ENCODE results near the gene CD101.
"Not testable (repeated sequence)": the region's sequence is repeated elsewhere in the genome, so short reads cannot be mapped to it uniquely, and the experiment has no call there.

The CD101 gene

GRCh38 chr1:116968724-116969123, 32.8 kb upstream of the CD101 start:
- Histone ChIP-seq H3K36me3 (ENCODE audit: control insufficient read depth, insufficient read depth, low read length) (peaks cover 41% of the 10 kb centered on the region), H3K27me3 (ENCODE audit: control insufficient read depth, insufficient read depth, low read length) (no peaks in the 10 kb centered on the region), H3K4me3 (ENCODE audit: low read depth, low read length) (no peak overlapping the region), H3K4me1 (ENCODE audit: control insufficient read depth, insufficient read depth, low read length) (no peaks in the 10 kb centered on the region), H3K9ac (ENCODE audit: low read length) (no peak overlapping the region), H3K9me3 (ENCODE audit: control insufficient read depth, insufficient read depth, low read depth, low read length) (peaks cover 4% of the 10 kb centered on the region), H3K27ac (ENCODE audit: low read depth, low read length) (no peak overlapping the region)

DNA sequence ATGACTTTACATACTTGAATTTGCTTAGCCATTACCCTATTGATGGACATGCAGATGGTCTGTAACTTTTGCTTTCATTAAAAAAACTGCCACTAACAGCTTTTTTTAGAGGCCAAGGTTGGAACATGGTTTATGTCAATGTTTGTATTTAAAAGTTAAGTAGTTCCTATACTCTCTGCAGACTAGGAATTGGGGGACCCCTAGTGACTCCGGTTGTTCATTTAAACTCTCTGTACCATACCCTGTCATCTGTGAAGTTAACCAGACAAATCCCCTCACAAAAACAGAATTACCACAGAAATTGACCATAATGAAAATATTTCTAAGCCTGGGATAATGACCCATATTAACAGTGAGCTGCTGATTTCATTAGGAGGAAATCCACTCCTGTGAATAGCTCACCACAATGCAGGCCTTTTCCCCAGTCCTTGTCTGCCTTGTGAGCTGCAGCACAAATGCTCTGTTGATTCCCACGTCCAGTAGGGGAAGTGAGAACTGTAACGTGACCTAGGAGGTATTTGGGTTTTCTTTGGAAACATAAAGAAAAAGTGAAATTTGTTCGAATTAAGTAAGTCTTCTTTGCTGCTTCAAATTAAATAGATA, 30.2 kb upstream of the CD101 start:
- no peak overlapping the region for H3K9ac ChIP-seq (ENCODE audit: low read length)
- H3K9me3 ChIP-seq (ENCODE audit: control insufficient read depth, insufficient read depth, low read depth, low read length) = peaks cover 25% of the 10 kb centered on the region
- H3K36me3 ChIP-seq (ENCODE audit: control insufficient read depth, insufficient read depth, low read length) = peaks cover 47% of the 10 kb centered on the region
- no peak overlapping the region for H3K27ac ChIP-seq (ENCODE audit: low read depth, low read length)
- no peak overlapping the region for H3K4me3 ChIP-seq (ENCODE audit: low read depth, low read length)
- no peaks in the 10 kb centered on the region for H3K27me3 ChIP-seq (ENCODE audit: control insufficient read depth, insufficient read depth, low read length)
- no peaks in the 10 kb centered on the region for H3K4me1 ChIP-seq (ENCODE audit: control insufficient read depth, insufficient read depth, low read length)

GRCh38 chr1:116971965-116972673, 29.4 kb upstream of the CD101 start:
- no peaks in the 10 kb centered on the region for H3K4me1 ChIP-seq (ENCODE audit: control insufficient read depth, insufficient read depth, low read length)
- H3K9me3 ChIP-seq (ENCODE audit: control insufficient read depth, insufficient read depth, low read depth, low read length) = peaks cover 25% of the 10 kb centered on the region
- H3K4me3 ChIP-seq (ENCODE audit: low read depth, low read length) = no peak overlapping the region
- no peak overlapping the region for H3K9ac ChIP-seq (ENCODE audit: low read length)
- no peak overlapping the region for H3K27ac ChIP-seq (ENCODE audit: low read depth, low read length)
- H3K36me3 ChIP-seq (ENCODE audit: control insufficient read depth, insufficient read depth, low read length) = peaks cover 44% of the 10 kb centered on the region
- no peaks in the 10 kb centered on the region for H3K27me3 ChIP-seq (ENCODE audit: control insufficient read depth, insufficient read depth, low read length)

GRCh38 chr1:116972674-116973030, 28.9 kb upstream of the CD101 start:
- Histone ChIP-seq H3K9me3 (ENCODE audit: control insufficient read depth, insufficient read depth, low read depth, low read length) (peaks cover 25% of the 10 kb centered on the region), H3K4me3 (ENCODE audit: low read depth, low read length) (no peak overlapping the region), H3K36me3 (ENCODE audit: control insufficient read depth, insufficient read depth, low read length) (peaks cover 39% of the 10 kb centered on the region), H3K4me1 (ENCODE audit: control insufficient read depth, insufficient read depth, low read length) (no peaks in the 10 kb centered on the region), H3K27ac (ENCODE audit: low read depth, low read length) (no peak overlapping the region), H3K9ac (ENCODE audit: low read length) (no peak overlapping the region), H3K27me3 (ENCODE audit: control insufficient read depth, insufficient read depth, low read length) (no peaks in the 10 kb centered on the region)

DNA sequence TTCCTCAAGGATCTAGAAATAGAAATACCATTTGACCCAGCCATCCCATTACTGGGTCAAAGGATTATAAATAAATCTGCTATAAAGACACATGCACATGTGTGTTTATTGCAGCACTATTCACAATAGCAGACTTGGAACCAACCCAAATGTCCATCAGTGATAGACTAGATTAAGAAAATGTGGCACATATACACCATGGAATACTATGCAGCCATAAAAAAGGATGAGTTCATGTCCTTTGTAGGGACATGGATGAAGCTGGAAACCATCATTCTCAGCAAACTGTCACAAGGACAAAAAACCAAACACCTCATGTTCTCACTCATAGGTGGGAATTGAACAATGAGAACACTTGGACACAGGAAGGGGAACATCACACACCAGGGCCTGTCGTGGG, 21.3 kb upstream of the CD101 start:
- peaks cover 19% of the 10 kb centered on the region for H3K36me3 ChIP-seq (ENCODE audit: control insufficient read depth, insufficient read depth, low read length)
- not testable (repeated sequence) for H3K9me3 ChIP-seq (ENCODE audit: control insufficient read depth, insufficient read depth, low read depth, low read length); H3K27ac ChIP-seq (ENCODE audit: low read depth, low read length); H3K27me3 ChIP-seq (ENCODE audit: control insufficient read depth, insufficient read depth, low read length); H3K4me3 ChIP-seq (ENCODE audit: low read depth, low read length); H3K9ac ChIP-seq (ENCODE audit: low read length); H3K4me1 ChIP-seq (ENCODE audit: control insufficient read depth, insufficient read depth, low read length)

DNA sequence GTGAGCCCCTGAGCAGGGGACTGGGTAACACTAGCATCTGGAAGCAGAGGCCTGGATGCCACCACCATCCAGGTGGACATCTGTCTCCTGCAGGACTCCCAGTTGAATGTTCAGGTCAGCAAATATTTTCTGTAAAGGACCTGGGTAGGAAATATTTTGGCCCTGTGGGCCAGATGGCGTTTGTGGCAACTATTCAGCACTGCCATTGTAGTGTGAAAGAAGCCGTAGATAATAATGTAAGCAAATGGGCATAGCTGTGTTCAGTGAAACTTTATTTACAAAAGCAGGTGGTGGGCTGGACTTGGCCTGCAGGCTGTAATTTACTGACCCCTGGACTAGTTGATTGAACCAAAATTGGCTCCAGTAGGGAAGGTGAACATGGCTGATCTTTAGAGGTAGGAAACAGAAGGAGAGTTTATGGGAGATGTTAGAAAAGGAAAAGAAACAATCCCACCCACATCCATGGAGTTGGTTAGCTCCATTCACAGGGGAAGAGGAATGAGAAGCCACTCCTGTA, 20.0 kb upstream of the CD101 start:
- no peaks in the 10 kb centered on the region for H3K27me3 ChIP-seq (ENCODE audit: control insufficient read depth, insufficient read depth, low read length)
- no peaks in the 10 kb centered on the region for H3K9me3 ChIP-seq (ENCODE audit: control insufficient read depth, insufficient read depth, low read depth, low read length)
- H3K36me3 ChIP-seq (ENCODE audit: control insufficient read depth, insufficient read depth, low read length) = peaks cover 15% of the 10 kb centered on the region
- no peak overlapping the region for H3K9ac ChIP-seq (ENCODE audit: low read length)
- H3K27ac ChIP-seq (ENCODE audit: low read depth, low read length) = no peak overlapping the region
- H3K4me3 ChIP-seq (ENCODE audit: low read depth, low read length) = no peak overlapping the region
- 0 out of 2 replicates have a peak, but pooled peaks cover 4% of the 10 kb centered on the region for H3K4me1 ChIP-seq (ENCODE audit: control insufficient read depth, insufficient read depth, low read length)

DNA sequence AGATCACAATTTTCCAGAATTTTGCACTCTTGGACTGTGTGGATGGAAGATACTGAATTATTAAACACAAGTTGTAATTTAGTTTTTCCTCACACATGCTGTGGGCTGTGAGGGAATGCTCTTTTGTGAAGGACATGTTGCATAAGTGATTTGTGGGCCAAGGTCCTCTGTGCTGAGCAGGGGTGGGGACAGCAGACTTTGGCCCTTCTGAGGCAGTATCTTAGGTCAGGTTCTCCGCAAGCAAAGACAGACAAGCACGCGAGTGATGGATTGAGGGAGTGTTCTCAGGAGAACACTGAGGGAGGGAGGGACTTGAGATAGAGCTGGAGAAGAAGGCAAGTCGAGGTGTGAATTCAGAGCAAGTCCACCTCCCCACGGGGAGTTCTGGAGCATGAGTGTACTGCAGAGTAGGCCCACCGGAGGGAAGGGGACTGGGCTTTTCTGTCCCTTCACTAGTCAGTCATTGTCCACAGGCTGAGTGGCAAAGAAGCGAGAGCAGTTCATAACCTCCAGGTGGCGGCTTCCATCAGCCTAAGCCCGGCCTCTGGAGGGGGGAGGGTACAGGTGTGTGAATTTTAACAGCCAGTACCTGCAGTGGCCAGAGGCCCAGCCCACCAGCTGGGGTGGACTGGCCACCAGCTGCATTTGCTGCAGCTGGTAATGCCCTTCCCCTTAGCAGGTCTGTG, 19.1 kb upstream of the CD101 start:
- H3K36me3 ChIP-seq (ENCODE audit: control insufficient read depth, insufficient read depth, low read length) = peaks cover 22% of the 10 kb centered on the region
- H3K4me3 ChIP-seq (ENCODE audit: low read depth, low read length) = no peak overlapping the region
- H3K4me1 ChIP-seq (ENCODE audit: control insufficient read depth, insufficient read depth, low read length) = 0 out of 2 replicates have a peak, but pooled peaks cover 4% of the 10 kb centered on the region
- no peaks in the 10 kb centered on the region for H3K9me3 ChIP-seq (ENCODE audit: control insufficient read depth, insufficient read depth, low read depth, low read length)
- H3K27me3 ChIP-seq (ENCODE audit: control insufficient read depth, insufficient read depth, low read length) = no peaks in the 10 kb centered on the region
- H3K27ac ChIP-seq (ENCODE audit: low read depth, low read length) = no peak overlapping the region
- H3K9ac ChIP-seq (ENCODE audit: low read length) = no peak overlapping the region

- H3K27ac ChIP-seq (ENCODE audit: low read depth, low read length) = no peak overlapping the region
- no peaks in the 10 kb centered on the region for H3K9me3 ChIP-seq (ENCODE audit: control insufficient read depth, insufficient read depth, low read depth, low read length)
- peaks cover 22% of the 10 kb centered on the region for H3K36me3 ChIP-seq (ENCODE audit: control insufficient read depth, insufficient read depth, low read length)
Observed at GRCh38 chr1:116983112-116983511, 18.4 kb upstream of the CD101 start.

GRCh38 chr1:116983678-116984077, 17.9 kb upstream of the CD101 start:
- peaks cover 28% of the 10 kb centered on the region for H3K36me3 ChIP-seq (ENCODE audit: control insufficient read depth, insufficient read depth, low read length)
- H3K4me1 ChIP-seq (ENCODE audit: control insufficient read depth, insufficient read depth, low read length) = peaks cover 9% of the 10 kb centered on the region; the same call in 1 of the 2 replicates
- no peaks in the 10 kb centered on the region for H3K27me3 ChIP-seq (ENCODE audit: control insufficient read depth, insufficient read depth, low read length)
- no peak overlapping the region for H3K9ac ChIP-seq (ENCODE audit: low read length)
- no peak overlapping the region for H3K27ac ChIP-seq (ENCODE audit: low read depth, low read length)
- no peak overlapping the region for H3K4me3 ChIP-seq (ENCODE audit: low read depth, low read length)
- H3K9me3 ChIP-seq (ENCODE audit: control insufficient read depth, insufficient read depth, low read depth, low read length) = no peaks in the 10 kb centered on the region

More at GRCh38 chr1:116983112-116983511, 18.4 kb upstream of the CD101 start:
- H3K4me1 ChIP-seq (ENCODE audit: control insufficient read depth, insufficient read depth, low read length) = peaks cover 8% of the 10 kb centered on the region; the same call in 1 of the 2 replicates
- no peaks in the 10 kb centered on the region for H3K27me3 ChIP-seq (ENCODE audit: control insufficient read depth, insufficient read depth, low read length)
- no peak overlapping the region for H3K4me3 ChIP-seq (ENCODE audit: low read depth, low read length)
- no peak overlapping the region for H3K9ac ChIP-seq (ENCODE audit: low read length)

DNA sequence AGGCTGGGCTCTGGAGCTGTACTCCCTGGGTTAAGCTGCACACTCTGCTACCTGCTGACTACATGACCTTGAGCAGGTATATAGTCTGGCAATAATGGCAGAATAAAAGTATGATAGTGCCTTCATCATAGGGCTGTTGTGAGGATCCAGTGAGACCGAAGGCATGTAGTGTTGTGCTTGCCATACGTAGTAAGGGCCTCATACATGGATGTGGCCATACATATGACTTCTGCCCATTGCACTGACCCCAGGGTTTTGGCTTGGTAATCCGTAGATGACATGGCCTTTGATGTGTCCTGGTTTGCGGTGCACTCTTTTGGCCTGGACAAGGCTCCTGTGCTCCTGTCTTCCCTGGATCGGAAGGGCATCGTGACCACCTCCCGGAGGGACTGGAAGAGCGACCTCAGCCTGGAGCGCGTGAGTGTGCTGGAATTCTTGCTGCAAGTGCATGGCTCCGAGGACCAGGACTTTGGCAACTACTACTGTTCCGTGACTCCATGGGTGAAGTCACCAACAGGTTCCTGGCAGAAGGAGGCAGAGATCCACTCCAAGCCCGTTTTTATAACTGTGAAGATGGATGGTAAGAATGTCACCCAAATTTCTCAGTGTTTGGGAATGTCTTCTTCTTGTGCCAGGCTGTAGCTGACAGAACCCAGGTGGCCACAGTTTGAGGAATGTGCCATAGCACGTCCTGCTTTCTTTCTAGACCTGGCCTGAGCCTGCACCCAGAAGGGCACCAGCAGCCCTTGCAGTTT, 17.0 kb upstream of the CD101 start:
- Histone ChIP-seq H3K36me3 (ENCODE audit: control insufficient read depth, insufficient read depth, low read length) (peaks cover 30% of the 10 kb centered on the region), H3K4me3 (ENCODE audit: low read depth, low read length) (no peak overlapping the region), H3K9ac (ENCODE audit: low read length) (no peak overlapping the region), H3K27me3 (ENCODE audit: control insufficient read depth, insufficient read depth, low read length) (no peaks in the 10 kb centered on the region), H3K27ac (ENCODE audit: low read depth, low read length) (no peak overlapping the region), H3K4me1 (ENCODE audit: control insufficient read depth, insufficient read depth, low read length) (peaks cover 9% of the 10 kb centered on the region; the same call in 1 of the 2 replicates), H3K9me3 (ENCODE audit: control insufficient read depth, insufficient read depth, low read depth, low read length) (no peaks in the 10 kb centered on the region)
